GM21515 (cell line): ENCODE measurements around the gene SEPTIN11.
A peak's percentile ranks its signal among the peaks of the same experiment; 100 is the strongest.

Experiments used
- ATAC-seq: cut with Tn5 transposase; IDR thresholded peaks from one replicate; pipeline ENCODE4 v1.9.1; 2021; ENCODE audit not compliant: unreplicated experiment

Gene SEPTIN11

DNA sequence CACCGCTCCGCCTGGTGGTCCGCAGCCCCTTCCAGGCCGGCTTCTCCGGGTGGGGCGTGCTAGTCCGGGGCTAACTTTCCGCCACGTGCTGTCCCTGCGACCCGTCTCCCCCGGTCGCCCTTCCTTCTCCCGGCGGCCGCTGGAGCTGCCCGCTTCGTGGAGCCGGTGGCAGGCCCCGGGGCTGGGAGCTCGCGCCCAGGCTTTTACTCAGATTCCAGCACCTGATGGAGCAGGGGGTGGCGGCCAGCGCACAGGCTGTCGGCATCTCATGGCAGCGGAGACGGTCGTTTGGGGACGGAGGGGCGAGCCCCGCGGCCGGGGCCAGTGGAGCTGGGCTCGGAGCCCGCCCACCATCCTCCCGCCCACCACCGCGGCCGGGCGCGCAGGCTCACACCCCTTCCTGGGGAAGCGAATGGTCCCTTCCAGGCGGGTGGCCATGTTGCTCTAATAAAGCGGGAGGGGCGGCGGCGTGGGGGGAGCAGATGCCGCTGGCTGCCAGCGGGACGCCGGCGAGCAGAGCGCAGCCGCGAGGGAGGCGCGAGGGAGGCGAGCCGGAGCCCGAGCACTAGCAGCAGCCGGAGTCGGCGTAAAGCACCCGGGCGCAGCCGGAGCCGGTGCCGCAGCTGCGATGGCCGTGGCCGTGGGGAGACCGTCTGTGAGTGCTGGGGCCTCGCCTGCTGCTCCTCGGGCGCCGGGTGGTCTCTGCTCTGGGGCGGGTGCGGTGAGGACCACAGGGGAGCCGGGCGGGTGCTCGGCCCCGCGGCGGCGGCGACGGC is at the start of gene SEPTIN11:
Gene SEPTIN11, plus strand, starts transcription at position 477 of the 776 bp plus-strand sequence. Its CDS starts 152 bp downstream, at position 629.
- peak; percentile 65 for ATAC-seq

DNA sequence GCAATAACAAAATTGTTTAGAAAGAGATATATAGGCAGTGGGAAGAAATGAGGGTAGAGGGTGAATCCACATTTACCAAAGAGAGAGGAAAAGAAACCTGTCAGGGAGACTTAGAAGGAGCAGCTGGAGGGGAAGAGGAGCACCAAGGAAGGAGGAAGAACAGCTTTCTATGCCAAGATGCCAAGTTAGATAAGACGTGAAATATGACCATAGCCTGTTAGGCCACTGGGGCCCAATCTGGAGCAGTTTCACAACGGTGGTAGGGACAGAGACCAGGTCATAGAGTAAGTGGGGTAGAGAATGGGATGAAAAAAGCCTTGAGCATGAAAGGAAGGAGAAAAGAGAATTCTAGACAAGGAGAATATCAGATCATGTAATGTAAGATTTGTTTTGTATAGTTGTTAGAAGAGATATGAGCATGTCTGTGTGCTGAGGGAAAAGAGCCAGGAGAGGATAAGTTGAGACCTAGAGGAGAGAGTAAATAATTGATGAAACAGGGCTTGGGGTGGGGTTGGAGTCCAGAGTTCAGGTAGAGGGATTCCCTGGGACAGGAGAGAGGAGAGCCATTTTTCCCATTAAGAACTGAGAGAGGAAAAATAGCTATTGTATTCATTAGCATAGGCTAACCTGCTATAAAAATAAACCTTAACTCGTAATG is 47.2 kb upstream of the SEPTIN11 start:
- ATAC-seq = no peak

DNA sequence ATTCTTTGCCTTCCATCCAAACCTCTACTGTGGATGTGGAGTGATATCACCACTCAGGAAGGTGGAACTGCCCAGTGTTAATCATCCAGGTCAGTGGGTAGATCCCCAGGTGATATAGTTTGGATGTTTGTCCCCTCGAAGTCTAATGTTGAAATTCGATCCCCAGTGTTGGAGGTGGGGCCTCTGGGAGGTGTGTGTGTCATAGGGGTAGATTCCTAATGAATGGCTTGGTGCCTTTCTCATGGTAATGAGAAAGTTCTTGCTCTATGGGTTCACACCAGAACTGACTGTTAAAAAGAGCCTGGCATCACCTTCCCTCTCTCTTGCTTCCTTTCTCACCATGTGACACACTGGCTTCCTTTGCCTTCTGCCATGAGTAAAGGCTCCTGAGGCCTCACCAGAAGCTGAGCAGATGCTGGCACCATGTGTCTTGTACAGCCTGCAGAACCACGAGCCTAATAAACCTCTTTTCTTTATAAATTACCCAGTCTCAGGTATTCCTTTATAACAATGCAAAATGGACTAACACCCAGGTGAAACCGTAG is 44.8 kb upstream of the SEPTIN11 start:
- ATAC-seq = no peak

GRCh38 chr4:76905521-76905920 is 44.0 kb upstream of the SEPTIN11 start:
- ATAC-seq = no peak

GRCh38 chr4:76909711-76910110 is 39.8 kb upstream of the SEPTIN11 start:
- no peak for ATAC-seq

GRCh38 chr4:76920715-76921114 is 28.8 kb upstream of the SEPTIN11 start:
- no peak for ATAC-seq

GRCh38 chr4:76923619-76924357 is 25.8 kb upstream of the SEPTIN11 start:
- no peak for ATAC-seq

DNA sequence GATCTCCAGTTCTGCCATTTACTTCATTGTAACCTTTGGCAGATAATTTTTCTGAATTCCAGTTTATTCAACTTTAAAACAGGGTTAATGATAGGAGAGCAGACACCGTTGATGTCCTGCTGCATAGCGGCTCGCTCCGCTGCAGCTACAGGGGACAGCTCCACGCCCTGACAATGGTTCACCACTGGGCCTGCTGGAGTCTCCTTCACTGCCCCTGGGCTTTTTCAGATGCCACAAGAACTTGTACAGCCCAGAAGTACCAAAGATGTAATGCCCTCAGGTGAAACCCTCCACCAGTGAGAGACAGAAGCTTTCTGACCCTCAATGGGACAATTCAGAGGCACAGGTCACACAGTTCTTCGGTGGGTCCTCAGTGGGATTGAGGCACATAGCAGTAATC is 22.7 kb upstream of the SEPTIN11 start:
- no peak for ATAC-seq

GRCh38 chr4:76930685-76931084 is 18.9 kb upstream of the SEPTIN11 start:
- ATAC-seq = no peak

- ATAC-seq = no peak
Observed at GRCh38 chr4:76931087-76931486, 18.5 kb upstream of the SEPTIN11 start.

- ATAC-seq = no peak
Observed at GRCh38 chr4:76931576-76932276, 17.8 kb upstream of the SEPTIN11 start.

DNA sequence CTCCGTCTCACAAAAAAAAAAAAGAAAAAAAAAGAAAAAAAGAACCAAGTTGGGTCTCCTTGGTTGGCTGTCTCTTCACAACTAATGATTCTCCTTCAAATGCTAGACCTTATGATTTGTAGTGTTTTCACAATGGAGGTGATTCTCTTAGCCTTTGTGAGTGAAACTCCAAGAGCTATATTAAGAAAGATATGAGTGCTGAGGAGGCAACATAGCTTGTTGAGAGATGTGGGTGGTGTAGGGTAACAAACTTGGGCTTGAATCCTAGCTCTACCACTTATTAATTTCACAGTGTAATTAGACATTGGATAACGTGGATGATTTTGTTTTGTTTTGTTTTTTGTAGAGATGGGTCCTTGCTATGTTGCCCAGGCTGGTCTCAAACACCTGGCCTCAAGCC is 10.4 kb upstream of the SEPTIN11 start:
- no peak for ATAC-seq

DNA sequence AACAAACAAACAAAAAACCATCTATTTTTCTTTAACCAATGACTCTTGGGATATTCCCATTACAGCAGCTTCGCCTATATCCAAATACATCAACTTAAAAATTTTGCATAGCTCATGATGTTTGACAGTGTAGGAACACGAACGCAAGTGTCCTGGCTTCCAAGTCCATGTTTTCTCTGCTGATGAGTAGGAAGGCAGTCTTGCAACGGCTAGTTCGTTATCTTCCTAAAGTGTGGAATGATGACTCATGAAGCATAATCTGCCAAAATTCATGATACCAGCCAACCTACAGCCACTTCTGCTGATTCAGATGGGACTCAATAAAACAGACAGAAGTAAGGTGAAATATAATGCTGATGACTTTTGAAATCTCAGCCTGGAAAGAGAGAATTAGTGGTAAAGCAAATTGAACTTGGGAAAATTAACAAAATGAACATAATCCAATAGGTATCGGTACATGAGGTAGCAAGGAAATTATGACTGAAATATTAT is 6.4 kb upstream of the SEPTIN11 start:
- no peak for ATAC-seq

DNA sequence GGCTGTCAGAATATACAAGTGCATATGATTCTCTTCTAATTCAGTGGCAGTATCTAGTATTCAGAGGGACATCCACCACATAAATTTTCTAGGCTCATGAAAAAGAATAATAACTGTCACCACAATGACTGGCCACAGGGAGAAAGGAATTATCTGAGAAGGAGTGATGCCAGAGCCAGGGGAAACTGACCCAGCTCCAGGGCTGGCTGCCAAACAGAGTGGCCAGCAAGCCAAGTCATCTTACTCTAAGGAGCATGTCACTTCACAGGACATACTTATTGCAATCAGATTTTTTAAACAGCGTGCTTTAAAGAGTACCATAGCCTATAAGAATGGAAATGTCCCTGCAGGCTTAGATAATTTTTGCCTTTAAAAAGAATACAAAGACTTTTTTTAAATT is 5.8 kb upstream of the SEPTIN11 start:
- ATAC-seq = no peak

DNA sequence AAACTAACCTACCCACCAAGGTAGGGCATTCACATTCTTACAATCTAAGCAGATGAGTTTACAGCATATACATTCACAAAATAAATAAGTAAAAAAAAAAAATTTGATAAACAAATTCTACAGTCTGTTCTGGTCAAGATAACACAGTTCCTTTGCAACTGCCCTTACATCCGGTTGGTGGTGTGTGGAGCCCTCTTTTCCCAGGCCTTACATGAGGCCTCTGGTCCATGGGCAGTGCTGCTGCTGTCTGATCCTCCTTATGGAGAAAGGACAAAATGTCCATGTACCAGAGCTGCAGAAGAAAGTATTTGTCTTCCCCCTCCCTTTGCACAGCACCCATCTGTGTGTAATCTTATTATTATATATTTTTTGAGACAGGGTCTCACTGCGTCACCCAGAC is 2.2 kb upstream of the SEPTIN11 start:
- no peak for ATAC-seq

DNA sequence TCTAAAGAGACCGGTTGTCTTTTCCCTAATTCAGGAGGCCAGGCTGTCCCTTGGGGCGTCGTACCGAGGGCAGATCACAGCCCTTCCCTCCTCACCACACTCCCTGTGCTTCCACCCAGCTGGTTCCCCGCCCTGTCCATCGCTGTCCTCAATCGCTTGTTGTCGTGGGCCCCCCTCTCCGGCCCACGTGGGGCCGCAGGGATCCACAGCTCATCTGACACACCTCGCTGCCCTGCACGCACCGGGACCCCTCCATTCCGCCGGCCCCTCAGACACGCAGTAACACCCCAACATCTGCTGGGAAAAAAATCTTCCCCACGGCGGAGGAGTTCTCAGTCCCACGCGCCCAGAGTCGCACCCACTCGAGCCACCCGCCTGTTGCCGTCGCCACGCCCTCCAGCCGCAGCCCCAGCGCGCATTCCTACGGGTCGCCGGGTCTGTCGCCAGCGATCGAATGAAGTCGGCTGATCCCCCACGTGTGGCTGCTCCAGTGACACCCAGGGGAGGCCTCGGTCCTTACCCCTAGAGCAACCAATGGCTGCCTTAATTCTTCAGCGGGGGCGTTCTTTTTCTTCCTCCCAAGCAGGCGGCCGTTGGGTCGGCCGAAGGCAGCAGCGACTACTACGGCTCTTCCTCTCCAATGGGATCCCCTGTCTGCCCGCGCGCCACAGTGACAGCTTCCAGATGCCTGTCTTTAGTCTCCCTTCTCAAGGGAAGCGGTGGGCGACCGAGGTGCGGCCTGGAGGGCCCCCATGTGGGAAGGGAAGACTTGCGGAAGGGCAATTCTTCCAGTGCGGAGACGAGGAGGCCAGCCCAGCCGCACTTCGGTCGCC is 893 bp upstream of the SEPTIN11 start:
- ATAC-seq = peak; percentile 50

GRCh38 chr4:76950052-76950955 is 752 bp downstream of the SEPTIN11 start:
- peak; percentile 22 for ATAC-seq

GRCh38 chr4:76950956-76951671 is 1.6 kb downstream of the SEPTIN11 start:
- no peak for ATAC-seq
